HEK293 (cell line): ENCODE data around the gene ENKD1.

Experiments
- CTCF ChIA-PET: fragments of 350-600 bp; formaldehyde crosslinking; extraction: SDS; loops from one replicate; lab custom pipeline; 2021; ENCODE audit warnings: antibody characterized with exemption; lab: Yijun Ruan, JAX
- POLR2A ChIA-PET: fragments of 300-600 bp; formaldehyde crosslinking; extraction: SDS; loops from one replicate; lab custom pipeline; 2020; ENCODE audit warnings: antibody characterized with exemption, inconsistent platforms; lab: Yijun Ruan, JAX
- H3K27ac ChIP-seq: fragments of 200-500 bp; sonication (Bioruptor generic); 2 replicates; pipeline ENCODE4 v1.5.1; 2014; ENCODE audit warnings: low read depth, low read length, control low read depth, inconsistent platforms; ENCODE audit errors: extremely low read depth
- H3K36me3 ChIP-seq, 2 experiments: fragments of 200-500 bp in 1 of 2; sonication (Bioruptor generic) in 1 of 2; 1 replicate in 1 of 2; 2 replicates in 1 of 2; pipeline ENCODE4 v1.5.1; 2014 to 2017; ENCODE audit warnings: inconsistent platforms in 2 of 2, low read length in 2 of 2; ENCODE audit not compliant: control insufficient read depth in 2 of 2, insufficient read depth in 1 of 2
- H3K4me1 ChIP-seq: fragments of 200-500 bp; sonication (Bioruptor generic); 2 replicates; pipeline ENCODE4 v1.5.1; 2014; ENCODE audit warnings: mild to moderate bottlenecking, low read length, inconsistent platforms; ENCODE audit not compliant: control insufficient read depth, insufficient read depth
- H3K4me3 ChIP-seq: 2 replicates; pipeline ENCODE4 v1.5.1; 2011; ENCODE audit warnings: low read depth, mild to moderate bottlenecking, control low read depth, low read length, moderate library complexity
- H3K9me3 ChIP-seq: fragments of 200-500 bp; sonication (Bioruptor generic); 2 replicates; pipeline ENCODE4 v1.5.1; 2014; ENCODE audit warnings: low read depth, low read length, inconsistent platforms; ENCODE audit not compliant: control insufficient read depth, insufficient read depth
- ATF2 ChIP-seq: fragments of 450-650 bp; formaldehyde crosslinking; IDR thresholded peaks from 2 replicates; pipeline ENCODE4 v1.5.1; 2016; ENCODE audit warnings: missing biosample characterization, missing genetic modification characterization, low read depth
- BCL6B ChIP-seq: fragments of 450-650 bp; formaldehyde crosslinking; IDR thresholded peaks from 2 replicates; pipeline ENCODE4 v1.5.1; 2017; ENCODE audit warnings: missing biosample characterization, missing genetic modification characterization
- HOXA7 ChIP-seq: sonication (generic); formaldehyde crosslinking; IDR thresholded peaks from 2 replicates; pipeline ENCODE4 v1.8.1; 2022; ENCODE audit warnings: missing genetic modification reagents, borderline replicate concordance
- HOXD13 ChIP-seq: sonication (generic); formaldehyde crosslinking; IDR thresholded peaks from 2 replicates; pipeline ENCODE4 v1.8.0; 2022; ENCODE audit warnings: missing genetic modification reagents, borderline replicate concordance
- TSHZ1 ChIP-seq: fragments of 450-650 bp; formaldehyde crosslinking; IDR thresholded peaks from 2 replicates; pipeline ENCODE4 v1.5.1; 2016; ENCODE audit warnings: missing biosample characterization, missing genetic modification characterization, borderline replicate concordance
- WT1 ChIP-seq: fragments of 450-650 bp; formaldehyde crosslinking; IDR thresholded peaks from 2 replicates; pipeline ENCODE4 v1.5.1; 2016; ENCODE audit warnings: missing biosample characterization, missing genetic modification characterization
- ZEB2 ChIP-seq: fragments of 450-650 bp; formaldehyde crosslinking; IDR thresholded peaks from 2 replicates; pipeline ENCODE4 v1.5.1; 2016; ENCODE audit warnings: missing biosample characterization, missing genetic modification characterization
- ZFP3 ChIP-seq: fragments of 450-650 bp; formaldehyde crosslinking; IDR thresholded peaks from 2 replicates; pipeline ENCODE4 v1.5.1; 2016; ENCODE audit warnings: low read depth, missing biosample characterization, missing genetic modification characterization
- ZFP37 ChIP-seq: fragments of 450-650 bp; formaldehyde crosslinking; IDR thresholded peaks from 2 replicates; pipeline ENCODE4 v1.5.1; 2016; ENCODE audit warnings: missing biosample characterization, missing genetic modification characterization
- ZFP41 ChIP-seq: fragments of 450-650 bp; formaldehyde crosslinking; IDR thresholded peaks from 2 replicates; pipeline ENCODE4 v1.5.1; 2016; ENCODE audit warnings: missing biosample characterization, missing genetic modification characterization, borderline replicate concordance
- ZNF140 ChIP-seq: fragments of 450-650 bp; formaldehyde crosslinking; IDR thresholded peaks from 2 replicates; pipeline ENCODE4 v1.5.1; 2016; ENCODE audit warnings: missing biosample characterization, missing genetic modification characterization
- ZNF148 ChIP-seq: fragments of 450-650 bp; formaldehyde crosslinking; IDR thresholded peaks from 2 replicates; pipeline ENCODE4 v1.5.0; 2017; ENCODE audit warnings: missing biosample characterization, missing genetic modification characterization, borderline replicate concordance
- ZNF19 ChIP-seq: fragments of 450-650 bp; formaldehyde crosslinking; IDR thresholded peaks from 2 replicates; pipeline ENCODE4; 2016; ENCODE audit warnings: missing biosample characterization, missing genetic modification characterization, low read depth
- ZNF23 ChIP-seq: fragments of 450-650 bp; formaldehyde crosslinking; IDR thresholded peaks from 2 replicates; pipeline ENCODE4 v1.5.1; 2016; ENCODE audit warnings: missing biosample characterization, missing genetic modification characterization, borderline replicate concordance
- ZNF302 ChIP-seq: fragments of 450-650 bp; formaldehyde crosslinking; IDR thresholded peaks from 2 replicates; pipeline ENCODE4 v1.5.1; 2016; ENCODE audit warnings: missing biosample characterization, missing genetic modification characterization, low read depth
- ZNF530 ChIP-seq: fragments of 450-650 bp; formaldehyde crosslinking; IDR thresholded peaks from 2 replicates; pipeline ENCODE4 v1.5.1; 2016; ENCODE audit warnings: low read depth, missing biosample characterization, missing genetic modification characterization
- ZNF544 ChIP-seq: fragments of 450-650 bp; formaldehyde crosslinking; IDR thresholded peaks from 2 replicates; pipeline ENCODE4 v1.5.0; 2017; ENCODE audit warnings: missing biosample characterization, missing genetic modification characterization
- ZNF560 ChIP-seq: fragments of 450-650 bp; formaldehyde crosslinking; IDR thresholded peaks from 2 replicates; pipeline ENCODE4 v1.5.1; 2017; ENCODE audit warnings: missing biosample characterization, missing genetic modification characterization, borderline replicate concordance
- ZNF658 ChIP-seq: fragments of 450-650 bp; formaldehyde crosslinking; IDR thresholded peaks from 2 replicates; pipeline ENCODE4; 2016; ENCODE audit warnings: missing biosample characterization, missing genetic modification characterization
- ZNF664 ChIP-seq: fragments of 450-650 bp; formaldehyde crosslinking; IDR thresholded peaks from 2 replicates; pipeline ENCODE4 v1.5.1; 2016; ENCODE audit warnings: missing biosample characterization, missing genetic modification characterization
- ZNF677 ChIP-seq: fragments of 450-650 bp; IDR thresholded peaks from 2 replicates; pipeline ENCODE4 v1.5.0; 2018; ENCODE audit warnings: missing biosample characterization, mild to moderate bottlenecking, missing genetic modification characterization, moderate library complexity
- TF ChIP-seq, protein P1 (sequence below): fragments of 450-650 bp; formaldehyde crosslinking; IDR thresholded peaks from 2 replicates; pipeline ENCODE4 v1.5.1; 2016; ENCODE audit warnings: missing biosample characterization, missing genetic modification characterization
- TF ChIP-seq, protein P2 (sequence below): fragments of 450-650 bp; formaldehyde crosslinking; IDR thresholded peaks from 2 replicates; pipeline ENCODE4; 2016; ENCODE audit warnings: missing biosample characterization, missing genetic modification characterization

Gene ENKD1

GRCh38 chr16:67713647-67714273, 47.2 kb upstream of the ENKD1 start:
- H3K4me3 ChIP-seq: no peak overlapping the region
- CTCF ChIA-PET: interaction anchor here (0.6 to 3.4 kb wide), 3 partner anchors 39 to 193 kb away, joined by 3 to 12 read pairs (median 4); no protein-coding TSS in a partner anchor
- peaks cover 0 to 17% of the 10 kb centered on the region in 2 experiments; a peak in 2 of 3 replicates for H3K36me3 ChIP-seq
- no peaks in the 10 kb centered on the region for H3K4me1 ChIP-seq
- no peaks in the 10 kb centered on the region for H3K9me3 ChIP-seq
- POLR2A ChIA-PET: no interaction called here
- H3K27ac ChIP-seq: no peak overlapping the region
- TF ChIP-seq ZNF664 (tag by site-specific recombination) (no peak), ZNF560 (tag by site-specific recombination) (no peak), HOXA7 (CRISPR knock-in tag) (no peak), ZNF23 (no peak), TSHZ1 (tag by site-specific recombination) (no peak), ZNF302 (no peak), ZNF140 (no peak), WT1 (tag by site-specific recombination) (no peak), ZFP3 (tag by site-specific recombination) (no peak), ZNF530 (tag by site-specific recombination) (no peak), ZNF19 (tag by site-specific recombination) (no peak), BCL6B (tag by site-specific recombination) (no peak), ZNF544 (tag by site-specific recombination) (no peak), ZNF658 (no peak), ZFP37 (tag by site-specific recombination) (no peak)
- TF ChIP-seq, protein P1, sequence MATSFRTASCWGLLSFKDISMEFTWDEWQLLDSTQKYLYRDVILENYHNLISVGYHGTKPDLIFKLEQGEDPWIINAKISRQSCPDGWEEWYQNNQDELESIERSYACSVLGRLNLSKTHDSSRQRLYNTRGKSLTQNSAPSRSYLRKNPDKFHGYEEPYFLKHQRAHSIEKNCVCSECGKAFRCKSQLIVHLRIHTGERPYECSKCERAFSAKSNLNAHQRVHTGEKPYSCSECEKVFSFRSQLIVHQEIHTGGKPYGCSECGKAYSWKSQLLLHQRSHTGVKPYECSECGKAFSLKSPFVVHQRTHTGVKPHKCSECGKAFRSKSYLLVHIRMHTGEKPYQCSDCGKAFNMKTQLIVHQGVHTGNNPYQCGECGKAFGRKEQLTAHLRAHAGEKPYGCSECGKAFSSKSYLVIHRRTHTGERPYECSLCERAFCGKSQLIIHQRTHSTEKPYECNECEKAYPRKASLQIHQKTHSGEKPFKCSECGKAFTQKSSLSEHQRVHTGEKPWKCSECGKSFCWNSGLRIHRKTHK (tag by site-specific recombination): no peak
- TF ChIP-seq, protein P2, sequence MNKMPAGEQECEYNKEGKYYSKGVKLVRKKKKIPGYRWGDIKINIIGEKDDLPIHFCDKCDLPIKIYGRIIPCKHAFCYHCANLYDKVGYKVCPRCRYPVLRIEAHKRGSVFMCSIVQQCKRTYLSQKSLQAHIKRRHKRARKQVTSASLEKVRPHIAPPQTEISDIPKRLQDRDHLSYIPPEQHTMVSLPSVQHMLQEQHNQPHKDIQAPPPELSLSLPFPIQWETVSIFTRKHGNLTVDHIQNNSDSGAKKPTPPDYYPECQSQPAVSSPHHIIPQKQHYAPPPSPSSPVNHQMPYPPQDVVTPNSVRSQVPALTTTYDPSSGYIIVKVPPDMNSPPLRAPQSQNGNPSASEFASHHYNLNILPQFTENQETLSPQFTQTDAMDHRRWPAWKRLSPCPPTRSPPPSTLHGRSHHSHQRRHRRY (tag by site-specific recombination): no peak

GRCh38 chr16:67710607-67711006, 44.1 kb upstream of the ENKD1 start:
- ChIA-PET CTCF (interaction anchor here (1.2 kb wide), 1 partner anchor 8 kb away, joined by 5 read pairs; no protein-coding TSS in a partner anchor), POLR2A (no interaction called here)
- Histone ChIP-seq H3K9me3 (no peaks in the 10 kb centered on the region), H3K4me1 (no peaks in the 10 kb centered on the region), H3K36me3 (peaks cover 0 to 9% of the 10 kb centered on the region in 2 experiments; a peak in 2 of 3 replicates), H3K27ac (no peak overlapping the region), H3K4me3 (no peak overlapping the region)
- TF ChIP-seq ZFP41 (tag by site-specific recombination): no peak
- TF ChIP-seq ATF2 (tag by site-specific recombination): no peak
- no peak for TF ChIP-seq HOXD13 (CRISPR knock-in tag)
- no peak for TF ChIP-seq WT1 (tag by site-specific recombination)
- no peak for TF ChIP-seq ZNF148
- TF ChIP-seq ZEB2 (tag by site-specific recombination): no peak
- TF ChIP-seq ZNF677: no peak
